ENCODE data around the gene TMED10.
"Not testable (repeated sequence)": the region's sequence is repeated elsewhere in the genome, so short reads cannot be mapped to it uniquely, and the experiment has no call there.

TMED10 gene

DNA sequence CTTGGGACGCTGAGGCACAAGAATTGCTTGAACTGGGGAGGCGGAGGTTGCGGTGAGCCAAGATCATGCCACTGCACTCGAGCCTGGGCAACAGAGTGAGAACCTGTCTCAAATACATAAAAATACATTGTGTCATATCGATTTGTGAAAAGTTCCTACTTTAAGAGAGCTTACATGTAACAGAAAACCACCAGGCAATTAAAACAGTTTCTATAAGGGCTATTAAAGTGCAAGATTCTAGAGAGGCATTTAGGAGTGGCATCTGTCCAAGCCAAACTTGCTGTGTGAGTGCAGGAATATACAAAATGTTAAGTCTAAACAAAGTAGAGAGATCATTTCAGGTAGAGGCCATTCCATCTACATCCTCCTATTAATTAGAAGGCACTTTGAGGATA lies 47.8 kb downstream of the TMED10 start:
- no peak overlapping the region for H3K4me3 ChIP-seq (ENCODE audit: control insufficient read depth, low read depth, low read length)
- TF ChIP-seq CTCF (conservative IDR thresholded peaks at IDR 0.05; ENCODE audit: control insufficient read depth, insufficient read depth, low read depth, low read length) = no peak
- no peak for DNase-seq (ENCODE audit: low read depth)

DNA sequence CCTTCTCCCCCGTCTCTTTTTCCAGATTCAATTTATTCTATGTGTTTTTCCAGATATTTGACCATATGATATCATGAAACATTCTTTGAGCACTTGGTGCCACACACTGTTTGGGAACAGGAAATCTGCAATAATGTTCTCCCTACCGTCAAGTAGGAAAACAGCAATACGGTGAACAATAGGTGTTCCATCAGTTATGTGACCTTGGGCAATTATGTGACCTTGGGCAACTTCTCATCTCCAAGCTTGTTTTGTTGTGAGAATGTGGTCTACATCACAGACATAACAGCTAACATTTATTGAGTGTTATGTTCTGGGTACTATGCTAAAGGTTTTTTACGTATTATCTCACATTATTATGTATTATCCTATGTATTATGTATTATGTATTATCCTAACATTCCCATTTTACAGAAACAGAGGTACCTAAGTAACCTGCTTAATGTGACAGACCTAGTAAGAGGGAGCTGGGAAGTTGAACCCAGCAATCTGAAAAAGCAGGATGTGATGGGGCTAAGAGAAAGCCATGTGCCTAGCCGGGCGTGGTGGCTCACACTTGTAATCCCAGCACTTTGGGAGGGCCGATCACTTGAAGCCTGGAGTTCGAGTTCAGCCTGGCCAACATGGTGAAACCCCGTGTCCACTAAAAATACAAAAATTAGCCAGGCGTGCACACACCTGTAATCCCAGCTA lies 48.4 kb downstream of the TMED10 start:
- DNase-seq (ENCODE audit: low read depth) = no peak
- H3K4me3 ChIP-seq (ENCODE audit: control insufficient read depth, low read depth, low read length) = peak overlapping the region; percentile 79
- no peak for TF ChIP-seq CTCF (conservative IDR thresholded peaks at IDR 0.05; ENCODE audit: control insufficient read depth, insufficient read depth, low read depth, low read length)

DNA sequence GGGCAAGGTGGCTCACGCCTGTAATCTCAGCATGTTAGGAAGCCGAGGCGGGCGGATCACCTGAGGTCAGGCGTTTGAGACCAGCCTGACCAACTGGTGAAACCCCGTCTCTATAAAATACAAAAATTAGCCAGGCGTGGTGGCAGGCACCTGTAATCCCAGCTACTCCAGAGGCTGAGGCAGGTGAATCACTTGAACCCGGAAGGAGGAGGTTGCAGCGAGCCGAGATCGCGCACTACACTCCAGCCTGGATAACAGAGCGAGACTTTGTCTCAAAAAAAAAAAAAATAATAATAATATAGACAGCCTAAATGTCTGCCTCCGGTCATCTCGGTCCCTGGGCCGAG lies 49.0 kb downstream of the TMED10 start:
- not testable (repeated sequence) for DNase-seq (ENCODE audit: low read depth)
- peak overlapping the region; percentile 79 for H3K4me3 ChIP-seq (ENCODE audit: control insufficient read depth, low read depth, low read length)

GRCh38 chr14:75126679-75127473 lies 49.5 kb downstream of the TMED10 start, which contains the start of gene NEK9:
TSS of gene NEK9 (minus strand) at chr14:75127048. CDS start at chr14:75126921, 127 bp downstream.
- TF ChIP-seq CTCF (conservative IDR thresholded peaks at IDR 0.05; ENCODE audit: control insufficient read depth, insufficient read depth, low read depth, low read length) = no peak
- peak within 1 kb of the TSS; percentile 79 for H3K4me3 ChIP-seq (ENCODE audit: control insufficient read depth, low read depth, low read length)
- peak; percentile 84 for DNase-seq (ENCODE audit: low read depth)

DNA sequence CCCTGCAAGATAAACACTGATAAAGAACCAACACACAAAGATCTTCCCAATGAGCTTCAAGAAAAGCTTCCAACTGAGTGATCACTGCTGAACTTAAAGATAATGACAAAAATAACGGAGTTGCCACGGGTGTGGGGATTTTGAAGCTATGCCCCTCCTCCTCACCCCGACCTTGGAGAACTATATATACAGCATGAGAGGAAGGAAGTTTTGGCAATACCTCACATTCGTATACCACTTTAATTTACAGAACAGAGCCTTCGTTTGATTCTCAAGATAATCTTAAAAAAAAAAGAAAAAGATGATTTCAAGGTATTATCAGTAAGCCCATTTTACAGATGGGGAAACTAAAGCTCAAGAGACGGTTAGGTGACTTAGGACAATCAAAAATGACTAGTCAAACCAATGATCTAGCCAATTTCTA lies 50.3 kb downstream of the TMED10 start:
- TF ChIP-seq CTCF (conservative IDR thresholded peaks at IDR 0.05; ENCODE audit: control insufficient read depth, insufficient read depth, low read depth, low read length) = no peak
- DNase-seq (ENCODE audit: low read depth) = no peak
- H3K4me3 ChIP-seq (ENCODE audit: control insufficient read depth, low read depth, low read length) = peak overlapping the region; percentile 79

DNA sequence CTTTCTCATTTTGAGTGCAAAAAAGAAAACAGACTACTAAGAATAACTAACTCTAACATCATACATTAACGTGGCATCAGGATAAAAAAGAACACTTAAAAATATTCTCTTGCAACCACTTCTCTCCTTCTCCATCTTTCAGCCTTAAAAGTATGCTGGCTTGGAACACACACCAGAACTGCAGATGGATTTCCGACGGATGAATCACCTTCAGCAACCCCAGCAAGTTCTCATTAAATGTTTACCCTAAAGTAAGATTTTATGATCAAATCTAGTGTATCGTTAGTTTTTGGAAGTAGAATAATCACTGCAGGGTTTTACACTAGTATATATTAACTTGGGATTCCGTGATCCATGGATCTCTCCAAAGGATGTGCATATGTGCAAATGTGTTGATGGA lies 50.8 kb downstream of the TMED10 start:
- peak overlapping the region; percentile 79 for H3K4me3 ChIP-seq (ENCODE audit: control insufficient read depth, low read depth, low read length)
- no peak for TF ChIP-seq CTCF (conservative IDR thresholded peaks at IDR 0.05; ENCODE audit: control insufficient read depth, insufficient read depth, low read depth, low read length)
- DNase-seq (ENCODE audit: low read depth) = peak; percentile 80

- DNase-seq (ENCODE audit: low read depth) = peak; percentile 86
Observed at GRCh38 chr14:75123991-75124390, 52.4 kb downstream of the TMED10 start.

More at GRCh38 chr14:75123991-75124390, 52.4 kb downstream of the TMED10 start:
- no peak overlapping the region for H3K4me3 ChIP-seq (ENCODE audit: control insufficient read depth, low read depth, low read length)
- TF ChIP-seq CTCF (conservative IDR thresholded peaks at IDR 0.05; ENCODE audit: control insufficient read depth, insufficient read depth, low read depth, low read length) = no peak
